HG02759 (cell line): ENCODE results near the gene DENND6B.

Experiments used
- ATAC-seq: cut with Tn5 transposase; IDR thresholded peaks from one replicate; pipeline ENCODE4 v1.9.1; 2021; ENCODE audit warnings: mild to moderate bottlenecking, moderate library complexity; ENCODE audit not compliant: unreplicated experiment

The DENND6B gene

GRCh38 chr22:50289942-50290630 lies 36.7 kb downstream of the DENND6B start:
- no peak for ATAC-seq

- no peak for ATAC-seq
These were observed 37.5 kb downstream of the DENND6B start for GRCh38 chr22:50289151-50289941.

- ATAC-seq: no peak
These were observed 39.1 kb downstream of the DENND6B start for GRCh38 chr22:50287731-50288130.

- no peak for ATAC-seq
These were observed 40.0 kb downstream of the DENND6B start for GRCh38 chr22:50286701-50287318.

GRCh38 chr22:50286275-50286674 lies 40.5 kb downstream of the DENND6B start:
- ATAC-seq: no peak

- ATAC-seq: no peak
These were observed 41.1 kb downstream of the DENND6B start for GRCh38 chr22:50285568-50286229.

GRCh38 chr22:50284479-50284878 lies 42.3 kb downstream of the DENND6B start:
- no peak for ATAC-seq

GRCh38 chr22:50283821-50284220 lies 43.0 kb downstream of the DENND6B start:
- ATAC-seq: no peak

- no peak for ATAC-seq
These were observed 44.3 kb downstream of the DENND6B start for GRCh38 chr22:50282361-50283155.

GRCh38 chr22:50281957-50282356 lies 44.9 kb downstream of the DENND6B start:
- ATAC-seq: no peak

- no peak for ATAC-seq
These were observed 45.4 kb downstream of the DENND6B start for GRCh38 chr22:50281384-50281760.

GRCh38 chr22:50280708-50281383 lies 46.0 kb downstream of the DENND6B start:
- ATAC-seq: no peak

GRCh38 chr22:50280022-50280707 lies 46.6 kb downstream of the DENND6B start:
- ATAC-seq: no peak

- ATAC-seq: no peak
These were observed 47.7 kb downstream of the DENND6B start for GRCh38 chr22:50278956-50279619.

- no peak for ATAC-seq
These were observed 48.4 kb downstream of the DENND6B start for GRCh38 chr22:50278461-50278860.

- no peak for ATAC-seq
These were observed 49.1 kb downstream of the DENND6B start for GRCh38 chr22:50277761-50278160.

- peak; percentile 71 for ATAC-seq
These were observed 50.7 kb downstream of the DENND6B start for GRCh38 chr22:50276143-50276542.

- ATAC-seq: no peak
These were observed 51.4 kb downstream of the DENND6B start for GRCh38 chr22:50275181-50276055.
